ENCODE data around the gene CES4A.

DNA sequence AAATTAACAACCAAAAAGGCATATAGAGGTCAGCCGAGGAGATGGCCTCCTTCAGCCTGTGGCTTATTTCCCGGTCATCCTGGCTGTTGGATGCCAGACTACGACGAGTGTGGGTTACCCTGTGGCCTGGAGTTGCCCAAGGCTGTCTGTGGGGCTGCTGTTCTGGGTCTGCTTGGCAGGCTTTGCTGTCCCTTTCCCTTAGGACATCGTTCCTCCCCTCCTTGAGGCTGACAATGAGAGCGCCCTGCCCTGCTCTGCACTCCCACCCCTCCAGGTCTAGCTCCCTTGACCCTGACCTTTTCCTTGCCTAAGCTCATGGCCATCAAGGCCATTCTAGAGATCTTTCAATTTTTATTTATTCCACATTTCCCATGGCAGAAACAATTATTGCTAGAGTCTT lies 38.7 kb downstream of the CES4A start:
- TF ChIP-seq BHLHE40 (IDR thresholded peaks at IDR 0.05; ENCODE audit: borderline replicate concordance) (no peak), SP1 (IDR thresholded peaks at IDR 0.05) (no peak), SUZ12 (IDR thresholded peaks at IDR 0.05) (no peak), ELF4 (IDR thresholded peaks at IDR 0.05) (no peak), FOXM1 (IDR thresholded peaks at IDR 0.05; ENCODE audit: borderline replicate concordance) (no peak), TARDBP (IDR thresholded peaks at IDR 0.05) (no peak), NFRKB (IDR thresholded peaks at IDR 0.05) (no peak), ZNF384 (IDR thresholded peaks at IDR 0.05) (no peak), FOXK2 (IDR thresholded peaks at IDR 0.05) (no peak), HDGF (IDR thresholded peaks at IDR 0.05; ENCODE audit: borderline replicate concordance) (no peak), L3MBTL2 (conservative IDR thresholded peaks at IDR 0.05) (no peak)
